ENCODE measurements around the gene CCKAR. TPM values are rescaled to one million over a fixed set of nuclear protein-coding genes. Genes with fewer than 3 reads are reported as not detected.
A peak's percentile ranks its signal among the peaks of the same experiment; 100 is the strongest.

Gene CCKAR
- total RNA-seq, 1 donor from 2014 or later = not detected

DNA sequence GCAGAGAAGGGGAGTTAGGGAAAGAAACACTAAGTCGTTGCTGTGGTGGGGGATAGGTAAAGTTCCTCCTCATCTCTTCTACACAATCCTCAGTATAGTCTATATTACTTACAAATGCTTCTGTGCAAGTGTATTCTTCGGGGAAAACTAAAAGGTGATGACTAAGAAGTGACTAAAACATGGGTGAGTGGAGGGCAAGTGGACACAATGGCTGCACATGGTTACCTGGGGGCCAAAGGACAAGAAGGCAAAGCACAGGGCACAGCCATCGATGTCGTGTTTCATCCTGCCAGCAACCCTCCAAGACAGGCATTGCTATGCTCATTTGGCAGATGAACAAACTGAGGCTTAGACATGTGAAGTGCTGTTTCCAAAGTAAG, 35.5 kb upstream of the CCKAR start:
- H3K4me3 Mint-ChIP-seq = no peak overlapping the region
- H3K9me3 Mint-ChIP-seq = no peaks in the 10 kb centered on the region
- no peak overlapping the region for H3K27ac Mint-ChIP-seq
- DNase-seq (ENCODE audit: low spot score in 2 of 2, unreplicated experiment in 2 of 2) = no peak
- H3K36me3 Mint-ChIP-seq = no peaks in the 10 kb centered on the region
- peaks cover 16% of the 10 kb centered on the region for H3K4me1 Mint-ChIP-seq
- TF ChIP-seq, protein P1, sequence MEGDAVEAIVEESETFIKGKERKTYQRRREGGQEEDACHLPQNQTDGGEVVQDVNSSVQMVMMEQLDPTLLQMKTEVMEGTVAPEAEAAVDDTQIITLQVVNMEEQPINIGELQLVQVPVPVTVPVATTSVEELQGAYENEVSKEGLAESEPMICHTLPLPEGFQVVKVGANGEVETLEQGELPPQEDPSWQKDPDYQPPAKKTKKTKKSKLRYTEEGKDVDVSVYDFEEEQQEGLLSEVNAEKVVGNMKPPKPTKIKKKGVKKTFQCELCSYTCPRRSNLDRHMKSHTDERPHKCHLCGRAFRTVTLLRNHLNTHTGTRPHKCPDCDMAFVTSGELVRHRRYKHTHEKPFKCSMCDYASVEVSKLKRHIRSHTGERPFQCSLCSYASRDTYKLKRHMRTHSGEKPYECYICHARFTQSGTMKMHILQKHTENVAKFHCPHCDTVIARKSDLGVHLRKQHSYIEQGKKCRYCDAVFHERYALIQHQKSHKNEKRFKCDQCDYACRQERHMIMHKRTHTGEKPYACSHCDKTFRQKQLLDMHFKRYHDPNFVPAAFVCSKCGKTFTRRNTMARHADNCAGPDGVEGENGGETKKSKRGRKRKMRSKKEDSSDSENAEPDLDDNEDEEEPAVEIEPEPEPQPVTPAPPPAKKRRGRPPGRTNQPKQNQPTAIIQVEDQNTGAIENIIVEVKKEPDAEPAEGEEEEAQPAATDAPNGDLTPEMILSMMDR (IDR thresholded peaks at IDR 0.05; ENCODE audit: unreplicated experiment) = no peak
- H3K27me3 Mint-ChIP-seq (ENCODE audit: low read depth) = no peaks in the 10 kb centered on the region

DNA sequence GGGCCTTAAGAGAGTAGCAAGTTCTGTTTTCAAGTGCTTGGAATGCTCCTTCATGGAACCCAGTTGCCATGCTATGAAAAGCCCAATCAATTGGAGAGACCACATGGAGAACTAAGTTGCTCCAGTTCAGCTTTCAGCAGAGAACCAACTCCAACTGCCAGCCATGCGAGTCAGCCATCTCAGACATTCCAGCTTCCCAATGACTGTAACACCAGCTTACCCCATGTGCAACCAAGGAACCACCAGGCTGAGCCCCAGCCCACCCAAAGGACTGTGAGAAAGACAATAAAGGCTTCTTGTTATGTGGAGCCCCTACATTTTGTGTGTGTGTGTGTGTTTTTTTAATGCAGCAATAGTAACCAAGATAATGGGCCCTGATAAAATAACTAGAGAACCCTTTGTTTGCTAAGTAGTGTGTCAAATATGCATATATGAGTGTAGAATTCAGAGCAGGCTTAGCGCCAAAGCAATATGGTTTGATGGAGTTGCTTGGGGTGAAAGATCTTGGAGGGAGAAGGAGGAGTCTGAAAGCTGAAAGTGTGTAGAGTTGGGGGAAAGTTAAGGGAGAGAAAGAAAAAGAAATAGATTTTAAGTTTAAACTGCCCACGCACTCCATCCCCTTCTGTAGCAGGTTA, 35.0 kb upstream of the CCKAR start:
- Mint-ChIP-seq H3K27me3 (ENCODE audit: low read depth) (no peaks in the 10 kb centered on the region), H3K4me1 (peaks cover 16% of the 10 kb centered on the region), H3K36me3 (no peaks in the 10 kb centered on the region), H3K9me3 (no peaks in the 10 kb centered on the region), H3K4me3 (no peak overlapping the region), H3K27ac (no peak overlapping the region)
- no peak for DNase-seq (ENCODE audit: low spot score in 2 of 2, unreplicated experiment in 2 of 2)
- TF ChIP-seq, protein P1 (IDR thresholded peaks at IDR 0.05; ENCODE audit: unreplicated experiment) = no peak

DNA sequence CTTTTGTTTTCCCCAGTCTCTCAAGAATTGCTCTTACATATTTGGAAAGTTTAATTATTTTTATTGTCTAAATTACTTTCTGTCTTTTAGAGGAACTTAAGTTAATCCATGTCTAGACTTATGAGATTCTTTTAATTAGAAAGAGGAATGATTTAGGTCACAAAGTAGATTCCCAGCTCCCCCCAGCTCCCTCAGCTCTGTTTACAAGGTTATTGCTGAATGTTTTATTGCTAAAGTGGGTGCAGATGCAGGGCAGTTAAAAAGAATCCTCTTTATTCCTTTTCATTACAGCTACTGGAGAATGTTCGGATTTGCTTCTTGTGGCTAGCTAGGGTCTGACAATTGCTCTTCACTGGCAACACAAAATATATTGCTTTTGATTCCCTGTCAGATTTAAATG, 33.7 kb upstream of the CCKAR start:
- H3K36me3 Mint-ChIP-seq = no peaks in the 10 kb centered on the region
- TF ChIP-seq, protein P1 (IDR thresholded peaks at IDR 0.05; ENCODE audit: unreplicated experiment) = no peak

DNA sequence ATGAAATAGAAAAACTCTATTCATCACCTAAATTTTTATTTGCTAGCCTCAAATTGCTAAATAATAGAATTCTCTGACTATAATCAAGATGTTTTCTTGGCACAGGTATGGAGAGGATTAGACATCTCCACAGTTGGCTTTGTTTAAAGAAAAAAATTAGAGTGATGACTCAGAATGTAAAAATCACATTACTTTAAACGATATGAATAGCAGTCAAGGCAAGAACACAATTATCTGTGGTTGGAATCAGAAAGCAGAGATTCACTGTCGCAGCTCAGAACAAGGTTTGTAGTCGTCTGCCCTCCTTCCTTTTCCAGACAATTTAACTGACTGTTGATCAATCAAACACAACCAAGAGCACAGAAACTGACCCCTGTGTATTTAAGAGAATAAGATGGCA, 32.2 kb upstream of the CCKAR start:
- Mint-ChIP-seq H3K27ac (peak overlapping the region; percentile 43), H3K36me3 (no peaks in the 10 kb centered on the region), H3K4me1 (peaks cover 16% of the 10 kb centered on the region), H3K4me3 (no peak overlapping the region), H3K27me3 (ENCODE audit: low read depth) (no peaks in the 10 kb centered on the region), H3K9me3 (no peaks in the 10 kb centered on the region)
- DNase-seq (ENCODE audit: low spot score in 2 of 2, unreplicated experiment in 2 of 2) = no peak
- TF ChIP-seq, protein P1 (IDR thresholded peaks at IDR 0.05; ENCODE audit: unreplicated experiment) = no peak

More for the DNA sequence above, 33.7 kb upstream of the CCKAR start:
- Mint-ChIP-seq H3K27me3 (ENCODE audit: low read depth) (no peaks in the 10 kb centered on the region), H3K4me3 (no peak overlapping the region), H3K4me1 (peaks cover 16% of the 10 kb centered on the region), H3K9me3 (no peaks in the 10 kb centered on the region), H3K27ac (no peak overlapping the region)
- no peak for DNase-seq (ENCODE audit: low spot score in 2 of 2, unreplicated experiment in 2 of 2)

DNA sequence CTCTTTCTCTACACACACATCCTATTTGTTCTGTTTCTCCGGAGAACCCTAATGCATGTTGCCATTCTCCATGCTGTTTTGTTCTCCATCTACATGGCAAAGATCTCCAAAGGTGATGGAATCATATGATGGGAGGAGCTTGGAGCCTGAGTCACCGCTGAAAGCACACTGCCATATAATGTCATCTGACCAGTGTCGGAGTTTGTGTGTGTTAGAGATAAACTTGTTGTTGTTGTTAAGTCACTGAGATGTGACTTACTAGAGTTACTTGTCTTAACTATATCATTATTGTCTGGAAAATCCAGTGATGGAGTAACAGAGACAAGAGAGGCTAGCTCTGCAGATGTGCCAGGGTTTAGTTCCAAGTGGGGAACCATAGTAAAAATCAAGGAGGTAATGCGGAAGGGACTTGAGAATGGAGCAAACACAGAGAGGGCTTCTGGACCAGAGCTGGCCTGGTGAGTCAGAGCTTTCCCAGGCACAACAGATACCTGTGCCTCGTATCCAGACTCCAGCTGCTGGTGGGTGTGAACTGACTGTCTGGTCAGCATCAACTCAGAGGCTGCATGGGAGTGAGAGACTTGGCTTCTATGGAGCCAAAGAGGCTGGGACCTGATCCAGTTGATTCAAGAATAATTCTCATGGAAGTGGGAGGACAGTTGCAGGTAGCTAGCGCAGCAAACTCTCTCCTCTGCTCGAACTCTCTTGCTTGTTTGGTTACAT, 30.6 kb upstream of the CCKAR start:
- H3K36me3 Mint-ChIP-seq = no peaks in the 10 kb centered on the region
- H3K27ac Mint-ChIP-seq = no peak overlapping the region
- H3K4me3 Mint-ChIP-seq = no peak overlapping the region
- no peak for DNase-seq (ENCODE audit: low spot score in 2 of 2, unreplicated experiment in 2 of 2)
- no peaks in the 10 kb centered on the region for H3K9me3 Mint-ChIP-seq
- TF ChIP-seq, protein P1 (IDR thresholded peaks at IDR 0.05; ENCODE audit: unreplicated experiment) = no peak
- H3K4me1 Mint-ChIP-seq = peaks cover 16% of the 10 kb centered on the region
- H3K27me3 Mint-ChIP-seq (ENCODE audit: low read depth) = no peaks in the 10 kb centered on the region

All from mesothelial cell of epicardium (in vitro differentiated cells).